Germinal center (tissue), 1 donor: ENCODE results near the gene NLRC5.
"Not testable (repeated sequence)": the region's sequence is repeated elsewhere in the genome, so short reads cannot be mapped to it uniquely, and the experiment has no call there.

Experiments
- DNase-seq: peaks from one replicate; pipeline ENCODE4 v3.0.0; 2012; ENCODE audit warnings: mixed read lengths, low spot score

Gene NLRC5

DNA sequence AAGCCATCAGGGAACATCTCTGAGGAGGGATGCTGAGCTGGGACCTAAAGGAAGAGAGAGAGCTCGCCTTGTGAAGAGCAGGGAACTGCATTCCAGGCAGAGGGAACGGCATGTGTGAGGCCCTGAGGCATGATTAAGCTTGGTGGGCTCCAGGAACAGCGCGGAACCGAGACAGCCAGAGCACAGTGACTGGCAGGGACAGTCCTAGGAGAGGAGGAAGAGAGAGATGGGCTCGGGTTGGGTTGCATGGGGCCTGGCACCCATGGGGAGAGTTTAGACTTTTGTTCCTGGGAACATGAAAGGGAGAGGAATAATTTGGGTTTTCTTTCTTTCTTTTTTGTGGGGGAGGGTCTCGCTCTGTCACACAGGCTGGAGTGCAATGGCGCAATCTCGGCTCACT is 63.8 kb downstream of the NLRC5 start:
- no peak for DNase-seq

DNA sequence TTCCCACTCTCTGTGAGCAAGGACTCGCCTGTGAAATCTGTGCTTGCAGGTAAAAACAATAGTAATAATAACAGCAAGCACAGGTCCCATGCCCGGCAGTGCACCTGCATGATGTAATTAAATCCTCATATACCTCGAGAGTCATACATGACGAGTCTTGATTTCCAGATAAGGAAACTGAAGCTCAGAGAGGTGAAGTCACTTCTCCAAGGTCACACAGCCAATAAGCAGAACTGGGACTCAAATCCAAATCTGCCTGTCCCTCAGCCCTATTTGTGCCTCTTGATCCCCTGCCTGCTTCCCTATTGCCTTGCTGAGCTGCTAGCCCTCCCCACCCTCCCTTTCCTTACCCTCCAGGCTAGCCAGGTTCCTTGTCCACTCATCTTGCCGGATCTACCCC is 65.0 kb downstream of the NLRC5 start:
- DNase-seq = no peak

DNA sequence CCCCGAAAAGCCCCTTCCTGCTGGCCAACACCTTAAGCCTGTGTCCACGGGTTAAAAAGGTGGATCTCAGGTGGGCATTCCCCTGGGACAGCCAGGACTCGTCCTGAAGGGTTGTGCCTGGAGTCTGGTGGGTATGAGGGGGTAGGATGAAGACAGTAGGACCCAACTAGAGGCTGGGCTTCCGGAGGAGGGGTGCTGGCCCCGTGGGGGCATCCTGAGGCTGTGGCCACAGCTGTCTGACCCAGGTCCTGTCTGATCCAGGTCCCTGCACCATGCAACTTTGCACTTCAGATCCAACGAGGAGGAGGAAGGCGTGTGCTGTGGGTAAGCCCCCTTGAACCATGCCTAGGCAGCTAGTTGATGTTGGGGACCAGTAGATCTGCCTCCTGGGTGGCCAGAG is 65.4 kb downstream of the NLRC5 start:
- DNase-seq = no peak

GRCh38 chr16:57055671-57056070 is 66.3 kb downstream of the NLRC5 start:
- no peak for DNase-seq

GRCh38 chr16:57058291-57058861 is 69.0 kb downstream of the NLRC5 start:
- no peak for DNase-seq

- DNase-seq = no peak
These were observed 71.1 kb downstream of the NLRC5 start for GRCh38 chr16:57060323-57061083.

DNA sequence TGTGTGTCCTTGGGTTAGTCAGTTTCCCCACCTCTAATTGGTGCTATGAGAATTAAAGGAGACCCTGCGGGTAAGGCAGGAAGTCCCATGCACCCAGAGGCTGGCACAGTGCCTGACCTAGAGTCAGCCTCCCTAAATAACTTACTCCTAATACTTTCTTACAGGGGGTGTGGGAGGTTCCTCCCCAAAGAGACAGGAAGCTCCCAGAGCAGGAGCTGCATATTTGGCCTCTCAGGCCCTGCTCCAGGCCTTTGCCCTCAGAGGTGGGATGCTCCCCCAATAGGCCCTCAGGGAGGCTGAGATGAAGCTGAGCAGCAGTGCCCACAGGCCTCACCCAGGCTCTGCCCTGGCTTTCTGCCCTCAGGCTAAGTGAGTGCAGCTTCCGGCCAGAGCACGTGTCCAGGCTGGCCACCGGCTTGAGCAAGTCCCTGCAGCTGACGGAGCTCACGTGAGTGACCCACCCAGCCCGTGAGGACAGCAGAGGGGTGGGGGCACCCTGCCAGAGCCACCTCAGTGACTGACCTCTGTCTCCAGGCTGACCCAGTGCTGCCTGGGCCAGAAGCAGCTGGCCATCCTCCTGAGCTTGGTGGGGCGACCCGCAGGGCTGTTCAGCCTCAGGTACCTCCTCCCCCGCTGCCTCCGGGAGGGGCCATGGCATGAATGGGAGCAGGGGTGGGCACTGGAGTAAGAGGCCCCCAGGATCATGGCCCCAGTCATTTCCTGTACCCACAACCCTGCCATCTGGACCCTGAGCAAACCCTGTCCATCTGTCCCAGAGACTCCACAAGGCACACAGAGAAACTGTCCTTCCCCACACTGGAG is 71.9 kb downstream of the NLRC5 start:
- no peak for DNase-seq

DNA sequence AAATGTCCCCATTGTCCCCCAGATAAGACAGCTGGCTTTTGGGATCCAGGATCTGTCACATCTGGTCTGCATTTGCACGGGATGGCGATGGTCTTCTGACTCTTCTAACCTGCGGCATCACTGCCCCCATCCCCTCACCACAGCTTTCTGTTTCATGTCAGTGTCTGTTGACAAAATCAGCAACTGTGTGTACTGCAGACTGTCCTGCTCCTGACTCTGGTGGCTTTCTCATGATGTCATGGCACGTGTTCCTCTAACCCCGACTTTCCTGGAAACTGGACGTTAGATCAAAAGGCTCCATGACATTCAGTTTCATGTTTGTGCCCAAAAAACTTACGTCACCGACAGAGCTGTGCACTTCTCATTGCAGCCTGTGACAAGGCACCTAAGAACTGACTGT is 73.0 kb downstream of the NLRC5 start:
- no peak for DNase-seq

DNA sequence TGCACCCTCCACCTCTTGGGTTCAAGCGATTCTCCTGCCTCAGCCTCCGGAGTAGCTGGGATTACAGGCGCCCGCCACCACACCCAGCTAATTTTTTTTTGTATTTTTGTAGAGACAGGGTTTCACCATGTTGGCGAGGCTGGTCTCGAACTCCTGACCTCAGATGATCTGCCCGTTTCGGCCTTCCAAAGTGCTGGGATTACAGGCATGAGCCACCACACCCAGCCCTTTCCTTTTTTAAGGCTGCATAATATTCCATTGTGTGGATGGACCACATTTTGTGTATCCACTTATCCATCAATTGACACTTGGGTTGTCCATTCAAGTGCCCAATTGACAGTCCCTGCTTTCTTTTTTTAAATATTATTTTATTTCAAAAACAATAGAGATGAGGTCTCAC is 73.8 kb downstream of the NLRC5 start:
- DNase-seq = not testable (repeated sequence)

GRCh38 chr16:57064995-57065394 is 75.6 kb downstream of the NLRC5 start:
- DNase-seq = no peak

- no peak for DNase-seq
These were observed 77.3 kb downstream of the NLRC5 start for GRCh38 chr16:57066625-57067024.

DNA sequence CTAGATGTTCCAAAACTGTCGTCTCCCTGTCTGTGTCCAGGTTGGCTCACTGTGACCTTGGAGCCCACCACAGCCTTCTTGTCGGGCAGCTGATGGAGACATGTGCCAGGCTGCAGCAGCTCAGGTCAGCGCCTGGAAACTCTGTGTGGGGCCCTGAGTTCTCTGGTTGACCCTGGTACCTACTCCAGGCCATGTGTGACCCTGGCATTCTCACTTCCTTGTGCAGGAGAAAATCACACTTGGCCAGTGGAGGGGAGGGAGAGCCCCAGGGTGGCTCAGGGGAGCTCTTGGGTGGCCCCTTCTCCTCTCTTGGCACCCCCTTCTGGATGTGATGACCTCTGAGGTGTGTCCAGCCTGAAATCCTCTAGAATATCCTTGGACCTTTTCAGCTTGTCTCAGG is 78.0 kb downstream of the NLRC5 start:
- DNase-seq = no peak

GRCh38 chr16:57069053-57069452 is 79.7 kb downstream of the NLRC5 start:
- DNase-seq = no peak

DNA sequence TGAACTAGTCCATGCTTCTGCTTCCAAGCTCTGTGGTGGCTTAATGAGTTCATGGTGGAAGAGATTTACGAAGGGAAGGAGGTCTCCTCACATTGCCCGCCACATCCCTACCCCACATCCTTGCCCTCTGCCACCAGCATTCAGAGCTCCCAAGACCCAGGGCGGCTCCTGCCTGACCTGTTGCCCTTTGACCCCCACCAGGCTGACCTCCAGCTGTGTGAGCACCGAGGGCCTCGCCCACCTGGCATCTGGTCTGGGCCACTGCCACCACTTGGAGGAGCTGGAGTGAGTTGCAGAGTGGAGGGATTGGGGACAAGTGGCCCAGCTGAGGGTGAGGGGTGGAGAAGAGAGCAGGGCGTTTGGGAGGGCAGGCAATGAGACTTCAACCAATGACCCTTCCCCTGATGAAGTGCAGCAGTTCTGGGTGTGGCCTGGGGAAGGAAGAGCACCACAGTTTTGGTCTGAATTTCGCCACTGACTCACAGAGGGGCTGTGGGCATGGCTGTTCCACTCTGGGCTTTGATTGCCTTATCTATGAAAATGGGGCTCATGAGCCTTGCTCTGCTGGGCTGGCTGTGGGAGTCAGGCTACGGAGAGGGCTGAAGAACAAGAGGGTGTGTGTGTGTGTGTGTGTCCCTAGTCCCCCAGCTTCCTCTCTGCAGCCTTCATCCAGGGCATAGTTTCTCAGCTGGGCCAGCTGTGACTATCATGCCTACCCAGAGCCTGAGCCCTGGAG is 80.4 kb downstream of the NLRC5 start:
- no peak for DNase-seq

DNA sequence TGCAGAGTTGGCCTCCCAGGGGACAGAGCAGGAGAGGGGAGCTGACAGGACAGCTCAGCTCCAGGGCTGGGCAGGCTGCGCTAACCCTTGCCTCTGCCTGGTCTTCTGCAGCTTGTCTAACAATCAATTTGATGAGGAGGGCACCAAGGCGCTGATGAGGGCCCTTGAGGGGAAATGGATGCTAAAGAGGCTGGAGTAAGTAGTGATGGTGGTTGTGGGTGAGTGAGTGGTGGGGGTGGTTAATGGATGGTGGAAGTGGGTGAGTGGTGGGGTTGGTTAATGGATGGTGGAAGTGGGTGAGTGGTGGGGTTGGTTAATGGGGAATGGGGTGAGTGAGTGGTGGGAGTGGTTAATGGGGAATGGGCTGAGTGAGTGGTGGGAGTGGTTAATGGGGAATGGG is 81.1 kb downstream of the NLRC5 start:
- no peak for DNase-seq

DNA sequence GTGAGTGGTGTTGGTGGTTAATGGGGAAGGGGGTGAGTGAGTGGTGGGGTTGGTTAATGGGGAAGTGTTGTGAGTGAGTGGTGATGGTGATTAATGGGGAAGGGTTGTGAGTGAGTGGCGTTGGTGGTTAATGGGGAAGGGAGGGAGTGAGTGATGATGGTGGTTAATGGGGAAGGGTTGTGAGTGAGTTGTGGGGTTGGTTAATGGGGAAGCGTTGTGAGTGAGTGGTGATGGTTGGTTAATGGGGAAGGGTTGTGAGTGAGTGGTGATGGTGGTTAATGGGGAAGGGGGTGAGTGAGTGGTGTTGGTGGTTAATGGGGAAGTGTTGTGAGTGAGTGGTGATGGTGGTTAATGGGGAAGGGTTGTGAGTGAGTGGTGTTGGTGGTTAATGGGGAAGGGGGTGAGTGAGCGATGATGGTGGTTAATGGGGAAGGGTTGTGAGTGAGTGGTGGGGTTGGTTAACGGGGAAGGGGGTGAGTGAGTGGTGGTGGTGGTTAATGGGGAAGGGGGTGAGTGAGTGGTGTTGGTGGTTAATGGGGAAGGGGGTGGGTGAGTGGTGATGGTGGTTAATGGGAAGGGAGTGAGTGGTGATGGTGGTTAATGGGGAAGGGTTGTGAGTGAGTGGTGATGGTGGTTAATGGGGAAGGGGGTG is 81.8 kb downstream of the NLRC5 start:
- DNase-seq = not testable (repeated sequence)

DNA sequence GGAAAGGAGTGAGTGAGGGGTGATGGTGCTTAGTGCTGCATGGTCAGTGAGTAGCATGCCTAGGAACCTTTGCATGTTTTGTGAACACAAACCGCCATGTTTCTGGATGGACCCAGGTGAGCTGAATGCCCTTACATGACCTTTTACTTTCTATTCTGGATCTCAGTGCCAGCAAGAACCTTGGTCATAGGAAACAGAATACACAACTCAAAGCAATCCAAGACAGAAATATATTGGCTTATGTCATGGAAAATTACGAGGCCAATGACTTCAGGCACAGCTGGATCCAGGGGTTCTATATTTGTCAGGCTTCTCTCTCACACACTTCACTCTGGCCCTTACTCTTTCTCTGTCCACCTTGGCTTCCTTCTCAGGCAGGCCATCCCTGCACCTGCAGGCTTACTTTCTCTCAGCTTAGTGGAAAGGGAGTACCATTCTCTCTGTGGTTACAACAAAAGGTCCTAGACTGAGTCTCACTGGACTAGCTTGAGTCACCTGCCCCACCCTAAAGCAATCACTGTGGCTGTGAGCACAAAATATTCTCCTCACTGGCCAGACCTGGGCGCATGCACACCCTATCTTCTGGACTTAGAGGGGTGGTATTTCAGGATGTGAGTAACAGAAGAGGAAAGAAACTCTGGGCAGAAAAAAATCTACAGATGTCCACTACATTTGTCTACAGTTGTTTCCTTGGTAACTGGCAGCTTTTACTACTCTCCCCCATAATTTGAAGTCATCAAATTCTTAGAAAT is 82.7 kb downstream of the NLRC5 start:
- no peak for DNase-seq

- DNase-seq = no peak
These were observed 83.4 kb downstream of the NLRC5 start for GRCh38 chr16:57072616-57073275.

- DNase-seq = no peak
These were observed 88.4 kb downstream of the NLRC5 start for GRCh38 chr16:57077714-57078113.

DNA sequence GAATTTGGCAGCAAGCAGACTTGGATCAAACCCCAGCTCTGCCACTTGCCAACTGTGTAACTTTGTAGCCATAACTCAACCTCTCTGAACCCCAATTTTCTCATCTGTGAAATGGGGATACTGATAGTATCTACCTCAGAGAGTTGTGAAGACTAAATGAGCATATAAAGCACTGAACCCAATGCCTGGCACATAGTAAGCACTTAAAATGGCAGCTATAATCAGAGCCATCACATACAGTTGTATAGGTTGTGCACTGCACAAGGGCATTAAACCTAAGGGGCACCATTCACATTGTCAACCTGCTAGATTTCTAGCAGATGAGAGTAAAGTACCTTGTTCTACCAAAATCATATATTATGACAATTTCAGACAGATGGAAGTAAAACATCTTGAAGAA is 92.4 kb downstream of the NLRC5 start:
- DNase-seq = no peak

GRCh38 chr16:57082664-57083063 is 93.3 kb downstream of the NLRC5 start:
- DNase-seq = no peak
